GM21447 (cell line): ENCODE measurements around the gene RCCD1.

ENCODE experiments used
- ATAC-seq: cut with Tn5 transposase; IDR thresholded peaks from one replicate; pipeline ENCODE4 v1.9.1; 2021; ENCODE audit not compliant: unreplicated experiment

RCCD1 gene

DNA sequence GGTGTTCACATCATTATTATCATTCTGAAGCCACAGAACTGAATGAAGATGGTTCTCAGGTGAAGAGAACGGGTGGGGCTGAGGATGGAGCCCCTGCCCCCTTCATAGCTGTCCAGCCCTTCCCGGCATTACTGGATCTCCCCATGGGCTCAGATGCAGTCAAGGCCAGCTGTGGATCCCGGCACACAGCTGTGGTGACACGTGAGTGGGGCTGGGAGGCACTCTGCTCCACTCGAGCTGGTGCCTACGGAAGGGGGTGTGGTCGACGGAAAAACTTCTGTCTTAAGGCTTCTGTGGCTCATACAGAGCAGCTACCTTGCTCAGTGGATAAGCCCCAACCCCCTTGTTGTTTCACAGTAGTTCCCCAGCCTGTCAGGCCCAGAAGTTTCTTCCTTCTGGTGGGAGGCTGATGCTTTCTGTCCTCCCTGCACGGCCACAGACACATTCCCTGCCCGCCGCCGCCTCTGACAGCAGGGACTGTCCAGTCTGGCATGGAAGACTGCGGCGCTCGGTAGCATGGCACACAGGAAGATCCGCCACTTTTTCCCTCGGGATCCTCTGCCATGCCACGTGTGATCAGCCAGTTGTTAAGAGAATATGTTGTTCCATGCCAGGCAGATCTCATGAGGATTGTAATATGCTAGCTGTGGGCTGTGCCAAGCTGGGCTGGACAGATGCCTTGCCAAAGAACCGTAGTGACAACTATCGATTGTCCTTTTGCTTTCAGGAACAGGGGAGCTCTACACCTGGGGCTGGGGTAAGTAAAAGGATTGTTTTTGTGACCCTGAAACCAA lies 5.8 kb downstream of the RCCD1 start:
- ATAC-seq, result no peak

GRCh38 chr15:90962021-90962420 lies 7.3 kb downstream of the RCCD1 start:
- no peak for ATAC-seq

- no peak for ATAC-seq
Measured at GRCh38 chr15:90966262-90966661, 11.6 kb downstream of the RCCD1 start.

DNA sequence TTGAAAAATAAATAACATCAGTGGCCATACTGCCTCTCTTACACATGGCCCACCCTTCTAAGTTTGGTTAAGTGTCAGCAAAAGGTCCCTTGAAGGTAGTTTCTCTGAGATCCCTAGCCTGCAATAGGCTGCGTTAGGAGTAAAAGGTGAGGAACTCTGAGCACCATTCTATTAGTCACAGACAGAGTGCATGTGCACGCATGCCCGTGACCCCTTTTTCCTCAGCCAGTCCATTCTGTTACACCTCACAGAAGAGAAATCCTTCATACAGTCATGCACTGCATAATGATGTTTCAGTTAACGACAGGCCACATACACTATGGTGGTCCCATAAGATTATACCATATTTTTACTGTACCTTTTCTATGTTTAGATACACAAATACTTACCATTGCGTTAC lies 12.5 kb downstream of the RCCD1 start:
- no peak for ATAC-seq

GRCh38 chr15:90968434-90968833 lies 13.8 kb downstream of the RCCD1 start:
- no peak for ATAC-seq

DNA sequence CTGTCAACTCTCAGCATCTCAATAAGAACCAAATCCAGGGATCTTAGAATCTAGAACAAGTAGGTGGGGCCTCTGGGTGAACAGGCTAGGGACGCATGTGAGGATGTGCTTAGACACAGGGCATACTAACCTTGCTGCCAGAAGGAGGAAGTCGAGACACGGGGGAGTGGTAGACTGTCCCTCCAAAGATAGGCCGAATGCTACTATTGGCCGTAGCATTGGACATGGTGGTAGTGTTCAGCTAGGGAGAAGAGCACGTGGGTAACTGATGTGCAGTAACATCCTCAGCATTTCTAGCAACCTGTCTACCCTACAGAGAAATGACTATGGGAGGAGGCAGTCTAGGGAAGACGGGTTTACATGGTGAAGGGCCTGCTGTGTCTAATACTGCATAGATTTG lies 15.6 kb downstream of the RCCD1 start:
- no peak for ATAC-seq

DNA sequence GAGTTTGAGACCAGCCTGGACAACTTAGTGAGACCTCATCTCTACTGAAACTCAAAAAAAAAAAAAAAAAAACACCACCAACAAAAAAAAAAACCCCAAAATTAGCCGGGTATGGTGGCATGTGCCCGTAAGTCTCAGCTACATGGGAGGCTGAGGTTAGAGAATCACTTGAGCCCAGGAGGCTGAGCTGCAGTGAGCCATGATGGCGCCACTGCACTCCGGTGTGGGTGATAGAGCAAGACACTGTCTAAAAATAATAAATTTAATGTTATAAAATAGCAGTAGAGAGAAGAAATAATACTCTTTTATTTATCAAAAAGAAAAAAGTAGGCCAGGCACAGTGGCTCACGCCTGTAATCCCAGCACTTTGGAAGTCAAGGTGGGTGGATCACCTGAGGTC lies 17.4 kb downstream of the RCCD1 start:
- no peak for ATAC-seq

DNA sequence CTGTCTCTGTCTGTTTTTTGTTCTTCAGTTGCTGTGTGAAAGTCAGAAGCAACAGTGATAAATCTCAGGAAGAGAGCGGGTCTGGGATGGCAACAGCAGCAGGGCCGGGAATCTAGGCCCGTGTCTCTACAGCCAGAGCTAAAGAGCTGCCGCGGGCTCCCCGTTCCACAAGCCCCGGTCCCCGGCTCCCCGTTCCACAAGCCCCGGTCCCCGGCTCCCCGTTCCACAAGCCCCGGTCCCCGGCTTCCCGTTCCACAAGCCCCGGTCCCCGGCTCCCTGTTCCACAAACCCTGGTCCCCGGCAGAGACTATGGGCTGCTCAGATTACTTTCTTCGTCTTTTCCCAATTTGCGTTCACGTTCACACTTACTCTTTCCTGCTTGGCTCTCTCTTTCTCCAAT lies 19.5 kb downstream of the RCCD1 start:
- no peak for ATAC-seq

DNA sequence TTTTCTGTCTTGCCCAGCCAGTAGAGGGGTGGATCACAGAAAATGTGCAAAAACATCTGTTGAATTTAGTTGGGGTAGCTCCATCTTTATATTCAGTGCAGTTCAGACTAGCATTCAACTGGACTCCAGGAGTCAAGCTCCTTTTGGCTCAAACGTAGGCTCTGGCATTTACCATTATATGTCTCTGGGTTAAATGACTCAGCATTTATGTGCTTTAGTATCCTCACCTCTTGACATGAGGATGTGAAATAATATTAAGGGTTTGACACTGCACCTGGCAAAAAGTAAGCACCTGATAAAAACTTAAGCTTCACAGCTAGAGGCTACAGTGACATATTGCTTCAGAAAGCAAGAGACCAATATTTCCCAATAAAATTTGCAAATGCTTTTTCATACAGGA lies 24.9 kb downstream of the RCCD1 start:
- ATAC-seq, result no peak

DNA sequence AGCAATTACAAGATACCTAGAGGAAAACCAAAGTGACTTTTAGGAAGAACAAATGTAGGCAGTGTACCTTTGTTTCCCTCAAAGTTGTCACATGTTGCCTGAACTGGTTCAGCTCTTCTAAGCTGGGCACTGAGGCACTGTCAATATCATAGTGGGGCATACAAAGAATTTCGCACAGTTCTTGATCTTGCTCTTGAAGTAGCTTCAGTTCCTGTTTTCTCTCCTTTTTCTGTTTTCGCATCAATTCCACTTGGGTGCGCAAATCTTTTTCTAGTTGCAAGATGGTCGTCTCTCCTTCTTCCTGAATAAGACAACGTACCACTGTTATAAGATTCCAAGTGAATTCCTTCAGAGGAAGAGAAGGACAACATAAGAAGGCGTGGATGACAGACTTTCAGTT lies 27.0 kb downstream of the RCCD1 start:
- ATAC-seq, result peak; percentile 72

- ATAC-seq, result peak; percentile 44
Measured at GRCh38 chr15:90982135-90982534, 27.5 kb downstream of the RCCD1 start.

DNA sequence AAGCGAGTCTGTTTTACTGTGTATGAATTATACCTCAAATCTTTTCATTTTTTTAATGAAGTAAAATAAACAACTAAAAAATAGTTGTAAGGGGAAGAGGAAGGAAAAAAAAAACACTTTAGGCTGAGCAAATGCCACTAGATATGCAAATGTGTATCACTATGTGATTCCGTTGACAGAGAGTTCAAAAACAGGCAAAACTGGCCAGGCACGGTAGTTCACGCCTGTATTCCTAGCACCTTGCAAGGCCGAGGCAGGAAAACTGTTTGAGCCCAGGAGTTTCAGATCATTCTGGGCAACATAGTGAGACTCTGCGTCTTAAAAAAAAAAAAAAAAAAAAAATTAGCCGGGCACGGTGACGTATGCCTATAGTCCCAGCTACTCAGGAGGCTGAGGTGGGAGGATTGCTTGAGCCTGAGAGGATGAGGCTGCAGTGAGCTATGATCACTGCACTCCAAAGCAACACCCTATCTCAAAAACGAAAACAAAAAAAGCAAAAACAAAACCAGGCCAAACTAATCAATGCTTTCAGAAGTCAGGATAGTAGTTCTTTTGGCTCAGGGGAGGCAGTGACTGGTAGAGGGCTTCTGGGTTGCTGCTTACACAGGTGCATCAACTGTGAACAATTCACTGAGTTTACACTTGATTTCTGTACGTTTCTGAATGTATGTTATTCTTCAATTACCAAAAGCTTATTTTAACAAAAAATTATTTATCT lies 32.3 kb downstream of the RCCD1 start:
- ATAC-seq, result peak; percentile 42

GRCh38 chr15:90987561-90988141 lies 33.0 kb downstream of the RCCD1 start:
- ATAC-seq, result no peak

GRCh38 chr15:90988296-90988695 lies 33.6 kb downstream of the RCCD1 start:
- ATAC-seq, result no peak

DNA sequence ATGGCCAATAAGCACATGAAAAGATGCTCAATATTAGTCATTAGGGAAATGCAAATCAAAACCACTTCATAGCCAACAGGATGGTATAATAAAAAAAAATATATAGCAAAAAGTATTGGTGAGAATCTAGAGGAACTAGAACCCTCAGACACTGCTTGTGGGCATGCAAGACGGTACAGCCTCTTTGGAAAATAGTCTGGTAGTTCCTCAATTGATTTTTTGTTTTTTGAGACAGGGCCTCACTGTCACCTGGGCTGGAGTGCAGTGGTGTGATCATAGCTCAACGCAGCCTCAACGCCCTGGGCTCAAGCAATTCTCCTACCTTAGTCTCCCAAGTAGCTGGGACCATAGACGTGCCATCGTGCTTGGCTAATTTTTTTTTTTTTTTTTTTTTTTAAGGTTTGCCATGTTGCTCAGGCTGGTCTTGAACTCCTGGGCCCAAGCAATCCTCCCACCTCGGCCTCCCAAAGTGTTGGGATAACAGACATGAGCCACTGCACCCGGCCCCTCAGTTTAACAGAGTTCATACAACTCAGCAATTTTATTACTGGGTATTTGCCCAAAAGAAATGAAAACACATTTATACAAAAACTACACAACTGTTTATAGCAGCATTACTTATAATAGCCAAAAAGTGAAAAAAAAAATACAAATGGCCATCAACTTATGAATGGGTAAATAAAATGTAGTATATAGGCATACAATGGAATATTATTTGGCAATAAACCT lies 34.5 kb downstream of the RCCD1 start:
- ATAC-seq, result no peak

DNA sequence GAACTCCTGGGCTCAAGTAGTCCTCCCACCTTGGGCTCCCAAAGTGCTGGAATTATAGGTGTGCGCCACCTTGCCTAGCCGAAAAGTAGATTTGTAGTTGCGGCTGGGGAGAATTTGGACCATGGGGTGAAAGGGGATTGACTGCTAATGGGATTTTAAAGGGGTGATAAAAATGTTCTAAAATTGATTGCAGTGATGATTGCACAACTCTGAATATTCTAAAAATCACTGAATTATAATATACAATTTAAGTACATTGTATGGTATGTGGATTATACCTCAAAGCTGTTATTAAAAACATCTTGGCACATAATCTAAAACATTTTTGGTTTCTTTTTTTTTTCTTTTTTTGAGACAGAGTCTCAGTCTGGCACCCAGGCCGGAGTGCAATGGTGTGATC lies 35.8 kb downstream of the RCCD1 start:
- no peak for ATAC-seq

- ATAC-seq, result no peak
Measured at GRCh38 chr15:90991587-90992285, 37.1 kb downstream of the RCCD1 start.

DNA sequence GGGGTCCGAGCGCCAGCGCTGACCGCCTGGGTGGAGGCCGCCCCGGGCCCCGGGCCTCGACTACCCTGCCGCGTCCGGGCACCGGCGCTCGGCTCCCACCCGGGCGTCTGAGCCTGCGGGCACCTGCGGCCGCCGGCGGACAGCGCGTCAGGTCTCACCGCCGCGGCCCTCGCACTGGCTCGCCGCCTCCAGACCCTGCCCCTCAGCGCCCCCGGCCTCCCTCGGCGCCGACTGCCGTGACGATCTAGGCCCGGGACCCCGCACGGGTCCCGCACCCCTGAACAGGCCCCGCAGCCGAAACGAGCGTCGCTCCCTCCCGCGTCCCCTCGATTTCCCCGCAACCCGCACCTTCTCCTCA lies 39.4 kb downstream of the RCCD1 start:
- ATAC-seq, result peak; percentile 10

DNA sequence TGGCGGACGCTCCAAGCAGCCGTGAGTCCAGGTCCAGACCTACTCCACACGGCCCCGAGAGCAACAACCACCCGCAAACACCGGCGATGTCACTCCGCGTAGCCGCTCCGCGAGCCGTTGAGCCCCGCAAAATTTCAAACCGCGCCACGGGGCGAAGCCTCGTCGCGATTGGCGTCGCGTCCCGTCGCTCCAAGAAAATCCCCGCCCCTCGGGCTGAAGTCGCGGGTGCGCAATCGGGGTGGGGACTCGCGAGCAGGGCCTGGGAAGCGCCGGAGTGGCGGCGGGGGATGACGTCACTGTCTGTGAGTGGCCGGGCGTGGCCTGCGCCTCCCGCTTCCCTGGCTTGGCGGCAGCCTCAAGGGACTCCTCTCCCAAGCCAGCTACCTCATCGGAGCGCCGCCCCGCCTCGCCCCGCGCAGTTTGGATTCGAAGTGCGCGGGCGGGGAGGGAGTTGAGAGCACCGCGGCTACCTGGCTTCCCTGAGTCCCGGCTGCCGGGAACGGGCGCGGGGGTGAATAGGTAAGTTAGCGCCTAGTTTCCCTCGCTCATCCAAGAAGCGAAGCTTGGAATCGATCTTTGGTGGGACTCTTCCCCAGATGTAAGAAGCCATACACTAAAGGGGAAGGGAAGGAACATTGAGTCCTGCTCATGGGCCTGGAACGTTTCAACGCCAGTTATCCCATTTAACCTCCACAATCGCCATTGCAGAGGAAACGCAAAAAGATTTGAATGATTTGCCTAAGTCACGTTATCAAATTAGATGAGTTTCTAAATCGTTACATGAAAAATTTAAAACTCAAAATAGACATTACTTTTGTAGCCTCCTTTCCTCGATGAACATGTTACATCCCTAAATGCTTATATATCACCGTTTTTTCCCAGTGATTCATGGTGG lies 40.0 kb downstream of the RCCD1 start, which contains the start of gene PRC1:
TSS of gene PRC1 (minus strand) at position 119 of the 895 bp plus-strand sequence. CDS start at position 1, 118 bp downstream.
- peak; percentile 93 for ATAC-seq

- no peak for ATAC-seq
Measured at GRCh38 chr15:90998737-90999136, 44.1 kb downstream of the RCCD1 start.
